ENCODE results near the gene MRS2.

GRCh38 chr6:24408719-24409410, 6.1 kb downstream of the MRS2 start:
- TF ChIP-seq EP300 (IDR thresholded peaks at IDR 0.05; ENCODE audit: borderline replicate concordance in 1 of 2, low read depth in 1 of 2, low read length in 1 of 2) (no peak), SIN3A (IDR thresholded peaks at IDR 0.05; ENCODE audit: borderline replicate concordance, low read depth, low read length) (no peak), CTCF (IDR thresholded peaks at IDR 0.05) (no peak), FOXM1 (IDR thresholded peaks at IDR 0.05; ENCODE audit: low read depth) (no peak), RAD21 (IDR thresholded peaks at IDR 0.05; ENCODE audit: low read length) (no peak), FOXJ3 (CRISPR knock-in tag; IDR thresholded peaks at IDR 0.05) (no peak), POLR2AphosphoS5 (IDR thresholded peaks at IDR 0.05; ENCODE audit: low read depth, low read length) (no peak), YY1 (IDR thresholded peaks at IDR 0.05; ENCODE audit: low read depth) (no peak), CHD2 (IDR thresholded peaks at IDR 0.05; ENCODE audit: low read length, partially characterized antibody) (no peak), PBX3 (IDR thresholded peaks at IDR 0.05) (no peak), USF1 (IDR thresholded peaks at IDR 0.05; ENCODE audit: borderline replicate concordance, low read depth) (no peak), ZBTB33 (IDR thresholded peaks at IDR 0.05; ENCODE audit: borderline replicate concordance, low read depth) (no peak), GABPA (IDR thresholded peaks at IDR 0.05; ENCODE audit: low read depth) (no peak), EZH2phosphoT487 (IDR thresholded peaks at IDR 0.05; ENCODE audit: borderline replicate concordance, low read depth) (no peak)

All from SK-N-SH (cell line).